IPS-11a (cell line): ENCODE data around the gene LRRC4C.

ENCODE experiments used
- H3K4me3 ChIP-seq: one replicate; pipeline ENCODE4 v1.5.1; 2013; ENCODE audit warnings: low read depth, low read length, control low read depth

LRRC4C gene

GRCh38 chr11:41133023-41133422, 326.4 kb downstream of the LRRC4C start:
- H3K4me3 ChIP-seq: no peak overlapping the region

GRCh38 chr11:41121600-41121999, 337.9 kb downstream of the LRRC4C start:
- H3K4me3 ChIP-seq: no peak overlapping the region

GRCh38 chr11:41119484-41119883, 340.0 kb downstream of the LRRC4C start:
- H3K4me3 ChIP-seq: no peak overlapping the region

- no peak overlapping the region for H3K4me3 ChIP-seq
Observed at GRCh38 chr11:41118521-41118920, 340.9 kb downstream of the LRRC4C start.

GRCh38 chr11:41116970-41117369, 342.5 kb downstream of the LRRC4C start:
- no peak overlapping the region for H3K4me3 ChIP-seq

GRCh38 chr11:41115066-41115465, 344.4 kb downstream of the LRRC4C start:
- no peak overlapping the region for H3K4me3 ChIP-seq

GRCh38 chr11:41113160-41113559, 346.3 kb downstream of the LRRC4C start:
- no peak overlapping the region for H3K4me3 ChIP-seq

GRCh38 chr11:41110527-41110926, 348.9 kb downstream of the LRRC4C start:
- no peak overlapping the region for H3K4me3 ChIP-seq

GRCh38 chr11:41102471-41102870, 357.0 kb downstream of the LRRC4C start:
- H3K4me3 ChIP-seq: no peak overlapping the region

GRCh38 chr11:41099654-41100053, 359.8 kb downstream of the LRRC4C start:
- H3K4me3 ChIP-seq: no peak overlapping the region

- H3K4me3 ChIP-seq: no peak overlapping the region
Observed at GRCh38 chr11:41085123-41085522, 374.3 kb downstream of the LRRC4C start.

- H3K4me3 ChIP-seq: no peak overlapping the region
Observed at GRCh38 chr11:41081756-41082285, 377.6 kb downstream of the LRRC4C start.

GRCh38 chr11:41074318-41074717, 385.1 kb downstream of the LRRC4C start:
- H3K4me3 ChIP-seq: no peak overlapping the region

GRCh38 chr11:41065432-41065831, 394.0 kb downstream of the LRRC4C start:
- H3K4me3 ChIP-seq: no peak overlapping the region

GRCh38 chr11:41058138-41058537, 401.3 kb downstream of the LRRC4C start:
- no peak overlapping the region for H3K4me3 ChIP-seq

GRCh38 chr11:41056892-41057569, 402.4 kb downstream of the LRRC4C start:
- H3K4me3 ChIP-seq: no peak overlapping the region

GRCh38 chr11:41053894-41054293, 405.6 kb downstream of the LRRC4C start:
- no peak overlapping the region for H3K4me3 ChIP-seq

- H3K4me3 ChIP-seq: no peak overlapping the region
Observed at GRCh38 chr11:41051919-41052635, 407.4 kb downstream of the LRRC4C start.

- no peak overlapping the region for H3K4me3 ChIP-seq
Observed at GRCh38 chr11:41050791-41051190, 408.7 kb downstream of the LRRC4C start.

GRCh38 chr11:41047229-41047628, 412.2 kb downstream of the LRRC4C start:
- no peak overlapping the region for H3K4me3 ChIP-seq

- H3K4me3 ChIP-seq: no peak overlapping the region
Observed at GRCh38 chr11:41045266-41045665, 414.2 kb downstream of the LRRC4C start.

- H3K4me3 ChIP-seq: no peak overlapping the region
Observed at GRCh38 chr11:41044747-41045146, 414.7 kb downstream of the LRRC4C start.
